H1 (cell line): ENCODE results near the gene DOK6. TPM values are rescaled to one million over a fixed set of nuclear protein-coding genes. Genes with fewer than 3 reads are reported as not detected.

Experiments used
- CTCF ChIA-PET: fragments of 300-600 bp; sonication (Branson Sonifier 250); formaldehyde crosslinking; loops from one replicate; lab custom pipeline; 2021; ENCODE audit not compliant: partially characterized antibody; lab: Charles Lee
- POLR2A ChIA-PET: fragments of 300-600 bp; sonication (Branson Sonifier 250); formaldehyde crosslinking; loops from one replicate; lab custom pipeline; 2021; ENCODE audit warnings: inconsistent platforms; ENCODE audit not compliant: partially characterized antibody; lab: Charles Lee
- DNase-seq, 2 experiments: peaks; one replicate each; pipeline versions ENCODE4 v3.0.0 to v3.0.0-alpha.2; 2010 to 2022; ENCODE audit warnings: low spot score in 2 of 2, low read depth in 1 of 2, mixed read lengths in 1 of 2
- FAIRE-seq: peaks from 2 replicates; lab custom pipeline; 2011; peaks lifted over from hg19 to GRCh38; lab: Jason Lieb, UNC
- H2AFZ ChIP-seq: 2 replicates; pipeline ENCODE4 v1.8.1; 2012; ENCODE audit warnings: low read length, inconsistent platforms
- H2AK5ac ChIP-seq: 2 replicates; pipeline ENCODE4 v1.6.1; 2013; ENCODE audit warnings: low read depth, low read length
- H2BK120ac ChIP-seq: replicated peaks from 2 replicates; pipeline ENCODE3; 2013; ENCODE audit warnings: low read depth, low read length, inconsistent platforms
- H2BK12ac ChIP-seq: 2 replicates; pipeline ENCODE4 v1.6.1; 2013; ENCODE audit warnings: low read depth, low read length
- H2BK15ac ChIP-seq: 2 replicates; pipeline ENCODE4 v1.6.1; 2013; ENCODE audit warnings: low read length
- H2BK20ac ChIP-seq: 2 replicates; pipeline ENCODE4 v1.6.1; 2013; ENCODE audit warnings: low read length
- H2BK5ac ChIP-seq: 2 replicates; pipeline ENCODE4 v1.6.1; 2013; ENCODE audit warnings: low read depth, low read length
- H3K14ac ChIP-seq: 2 replicates; pipeline ENCODE4 v1.6.1; 2013; ENCODE audit warnings: inconsistent platforms; ENCODE audit not compliant: insufficient read length
- H3K18ac ChIP-seq: 2 replicates; pipeline ENCODE4 v1.6.1; 2013; ENCODE audit warnings: low read length; ENCODE audit errors: extremely low read depth
- H3K23ac ChIP-seq: 2 replicates; pipeline ENCODE4 v1.6.1; 2013; ENCODE audit warnings: inconsistent platforms; ENCODE audit not compliant: insufficient read length
- H3K23me2 ChIP-seq: 2 replicates; pipeline ENCODE4 v1.6.1; 2013; ENCODE audit warnings: low read depth, low read length
- H3K27ac ChIP-seq: 2 replicates; pipeline ENCODE4 v1.6.1; 2011; ENCODE audit warnings: low read depth, low read length, inconsistent platforms
- H3K27me3 ChIP-seq, 4 experiments: replicated peaks in 1 of 4; 1 replicate in 1 of 4; 2 replicates in 3 of 4; pipeline versions ENCODE4 v1.6.1 to v1.8.1; 2011 to 2013; ENCODE audit warnings: low read length in 3 of 4, mild to moderate bottlenecking in 3 of 4, inconsistent platforms in 2 of 4, mixed read lengths in 2 of 4, moderate library complexity in 1 of 4; ENCODE audit not compliant: control insufficient read depth in 3 of 4, insufficient read depth in 3 of 4; ENCODE audit errors: extremely low read depth in 1 of 4
- H3K36me3 ChIP-seq, 4 experiments: 2 replicates each; pipeline versions ENCODE4 v1.6.1 to v1.8.1; 2011 to 2013; ENCODE audit warnings: mild to moderate bottlenecking in 4 of 4, low read length in 3 of 4, moderate library complexity in 2 of 4, control low read depth in 1 of 4, inconsistent platforms in 1 of 4; ENCODE audit not compliant: insufficient read depth in 4 of 4, control insufficient read depth in 2 of 4
- H3K4ac ChIP-seq: replicated peaks from 2 replicates; pipeline ENCODE3; 2013; ENCODE audit warnings: low read length, low read depth, mixed read lengths, inconsistent platforms; ENCODE audit not compliant: insufficient read length
- H3K4me1 ChIP-seq, 4 experiments: replicated peaks in 1 of 4; 1 replicate in 1 of 4; 2 replicates in 3 of 4; pipeline versions ENCODE4 v1.6.1 to v1.8.1; 2011 to 2013; ENCODE audit warnings: low read length in 3 of 4, inconsistent platforms in 2 of 4, mixed read lengths in 1 of 4; ENCODE audit not compliant: insufficient read depth in 4 of 4, control insufficient read depth in 3 of 4
- H3K4me2 ChIP-seq, 2 experiments: 2 replicates each; pipeline versions ENCODE4 v1.6.1 to v1.8.1; 2011 to 2013; ENCODE audit warnings: low read depth in 2 of 2, low read length in 2 of 2, control low read depth in 1 of 2, inconsistent platforms in 1 of 2, mild to moderate bottlenecking in 1 of 2; ENCODE audit not compliant: insufficient read depth in 1 of 2
- H3K4me3 ChIP-seq, 4 experiments: fragments of 200-600, 300-600 bp in 1 of 4; sonication (generic), shearing (Covaris generic), sonication (Bioruptor Twin) in 1 of 4; 2 replicates each; pipeline versions ENCODE4 v1.5.1 to v1.8.1; 2011 to 2016; ENCODE audit warnings: low read length in 4 of 4, low read depth in 3 of 4, control low read depth in 2 of 4, inconsistent platforms in 2 of 4, mild to moderate bottlenecking in 2 of 4, mixed read lengths in 1 of 4, moderate library complexity in 1 of 4; ENCODE audit not compliant: insufficient read depth in 2 of 4; ENCODE audit errors: extremely low read depth in 1 of 4
- H3K56ac ChIP-seq: replicated peaks from 2 replicates; pipeline ENCODE3; 2013; ENCODE audit warnings: low read depth, mild to moderate bottlenecking, mixed read lengths, low read length, inconsistent platforms; ENCODE audit not compliant: insufficient read length
- H3K79me1 ChIP-seq: 2 replicates; pipeline ENCODE4 v1.6.1; 2013; ENCODE audit warnings: low read depth, low read length, control low read depth
- H3K79me2 ChIP-seq, 2 experiments: 2 replicates each; pipeline versions ENCODE4 v1.6.1 to v1.8.1; 2012 to 2013; ENCODE audit warnings: low read length in 2 of 2, mild to moderate bottlenecking in 2 of 2, inconsistent platforms in 1 of 2; ENCODE audit not compliant: insufficient read depth in 2 of 2, control insufficient read depth in 1 of 2
- H3K9ac ChIP-seq, 4 experiments: replicated peaks in 1 of 4; 1 replicate in 1 of 4; 2 replicates in 3 of 4; pipeline versions ENCODE4 v1.6.1 to v1.8.1; 2011 to 2013; ENCODE audit warnings: low read depth in 3 of 4, low read length in 3 of 4, control low read depth in 2 of 4, mild to moderate bottlenecking in 2 of 4, moderate library complexity in 2 of 4, inconsistent platforms in 1 of 4; ENCODE audit errors: extremely low read depth in 1 of 4
- H3K9me3 ChIP-seq, 2 experiments: 2 replicates each; pipeline versions ENCODE4 v1.6.1 to v1.8.1; 2012 to 2013; ENCODE audit warnings: mild to moderate bottlenecking in 2 of 2, moderate library complexity in 2 of 2, control low read depth in 1 of 2, inconsistent platforms in 1 of 2, low read depth in 1 of 2, low read length in 1 of 2, mixed read lengths in 1 of 2; ENCODE audit not compliant: insufficient read depth in 2 of 2
- H4K20me1 ChIP-seq, 2 experiments: replicated peaks in 1 of 2; 2 replicates each; pipeline versions ENCODE3 to v1.8.1; 2011 to 2013; ENCODE audit warnings: inconsistent platforms in 2 of 2, low read length in 2 of 2, mild to moderate bottlenecking in 1 of 2; ENCODE audit not compliant: insufficient read depth in 2 of 2, control insufficient read depth in 1 of 2
- H4K5ac ChIP-seq: 2 replicates; pipeline ENCODE4 v1.6.1; 2013; ENCODE audit warnings: low read length, low read depth, mixed read lengths, inconsistent platforms; ENCODE audit not compliant: insufficient read length
- H4K8ac ChIP-seq: 2 replicates; pipeline ENCODE4 v1.8.0; 2013; ENCODE audit warnings: mild to moderate bottlenecking, moderate library complexity, low read length, inconsistent platforms; ENCODE audit not compliant: insufficient read depth; ENCODE audit errors: extremely low read depth
- H4K91ac ChIP-seq: replicated peaks from 2 replicates; pipeline ENCODE3; 2013; ENCODE audit warnings: low read length, mixed read lengths, inconsistent platforms; ENCODE audit not compliant: insufficient read length
- CBX8 ChIP-seq: fragments of 300-800, 300-1000 bp; sonication (generic); IDR thresholded peaks from 2 replicates; pipeline ENCODE4 v1.7.1; 2016; ENCODE audit warnings: low read depth, low read length, borderline replicate concordance
- CHD1 ChIP-seq: IDR thresholded peaks from 2 replicates; pipeline ENCODE4 v1.6.1; 2012; ENCODE audit warnings: low read depth, low read length, improper control_type of control experiment
- HDAC2 ChIP-seq, 2 experiments: fragments of 300-600 bp in 1 of 2; sonication (generic) in 1 of 2; IDR thresholded peaks; 2 replicates each; pipeline ENCODE4 v1.6.1; 2011 to 2012; ENCODE audit warnings: low read depth in 2 of 2, low read length in 2 of 2, mild to moderate bottlenecking in 2 of 2, moderate library complexity in 2 of 2, borderline replicate concordance in 1 of 2, inconsistent platforms in 1 of 2
- SIN3A ChIP-seq, 2 experiments: IDR thresholded peaks in 1 of 2; conservative IDR thresholded peaks in 1 of 2; 2 replicates each; pipeline ENCODE4 v1.6.1; 2011 to 2012; ENCODE audit warnings: low read length in 2 of 2, improper control_type of control experiment in 1 of 2, low read depth in 1 of 2, mild to moderate bottlenecking in 1 of 2
- ZNF274 ChIP-seq: IDR thresholded peaks from 2 replicates; pipeline ENCODE4 v1.7.0; 2012; ENCODE audit warnings: low read length, borderline replicate concordance; ENCODE audit errors: extremely low read depth
- polyA plus RNA-seq, 7 experiments: library from polyadenylated mRNA; depleted of rRNA in 3 of 7; stranded (reverse) in 5 of 7; unstranded in 2 of 7; fragments of >200 nt in 5 of 7; fragments of 200-250 nt in 2 of 7; gene quantifications; 1 replicate in 5 of 7; 2 replicates in 1 of 7; 4 replicates in 1 of 7; pipeline versions ENCODE4 v1.2.1 to v1.2.3, GENCODE V29; 2011 to 2013; ENCODE audit warnings: missing spikeins in 2 of 7, mixed read lengths in 2 of 7
- total RNA-seq: library from RNA; stranded (reverse); fragmentation: NEBNext Ultra II Directional; extraction: Animal tissue kit (Norgen Biotek cat#: 25700); gene quantifications from 2 replicates; pipeline ENCODE4 v1.2.1, GENCODE V29; 2021
- TF ChIP-seq, protein P1 (sequence below): IDR thresholded peaks from 2 replicates; pipeline ENCODE4 v1.6.1; 2011; ENCODE audit warnings: low read length, improper control_type of control experiment
- TF ChIP-seq, protein P2 (sequence below): IDR thresholded peaks from 2 replicates; pipeline ENCODE4 v1.6.1; 2011; ENCODE audit warnings: low read depth, mild to moderate bottlenecking, low read length; ENCODE audit not compliant: insufficient read depth
- TF ChIP-seq, protein P3 (sequence below): IDR thresholded peaks from 2 replicates; pipeline ENCODE4 v1.6.1; 2012; ENCODE audit warnings: inconsistent platforms
- TF ChIP-seq, protein P4 (sequence below): IDR thresholded peaks from 2 replicates; pipeline ENCODE4 v1.6.1; 2012; ENCODE audit warnings: low read length, inconsistent platforms

DOK6 gene
- total and polyA plus RNA-seq, 2 of the 8 experiments (the other 6 are each of a cell fraction or from before 2014, with no cell fraction given) = 0.33 to 0.50 TPM

DNA sequence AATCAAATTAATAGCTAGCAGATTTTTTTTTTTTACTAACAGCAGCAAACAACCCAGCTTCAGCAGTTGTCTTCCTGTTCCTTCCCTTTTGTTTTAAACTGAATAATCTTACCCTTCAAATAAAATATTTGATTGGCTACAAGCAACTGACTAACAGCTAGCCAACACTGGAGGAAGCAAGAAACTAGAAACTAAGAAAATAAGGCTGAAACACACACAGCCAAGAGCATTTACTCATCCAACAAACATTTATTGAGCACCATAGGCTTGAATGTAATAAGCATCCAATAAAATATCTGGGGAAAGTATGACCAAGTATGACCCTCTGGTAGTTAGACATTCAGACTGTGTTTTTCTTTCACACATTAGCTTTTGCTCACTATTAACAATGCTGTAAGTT lies 357.8 kb downstream of the DOK6 start:
- Histone ChIP-seq H3K4me2 (peak overlapping the region in 1 of 2 experiments; percentile 67; a peak in 2 of 4 replicates), H4K5ac (peak overlapping the region; percentile 30), H3K79me1 (no peaks in the 10 kb centered on the region), H3K18ac (no peak overlapping the region), H3K36me3 (no peaks in the 10 kb centered on the region), H3K23me2 (no peaks in the 10 kb centered on the region), H2BK12ac (no peak overlapping the region), H4K91ac (no peak overlapping the region), H3K9me3 (no peaks in the 10 kb centered on the region), H2BK20ac (no peak overlapping the region), H3K4me3 (no peak overlapping the region), H2AFZ (no peak overlapping the region), H2BK5ac (no peak overlapping the region), H3K9ac (no peak overlapping the region; a peak in 1 of 7 replicates), H3K4me1 (peaks cover 0 to 17% (median 2%) of the 10 kb centered on the region in 4 experiments; a peak in 4 of 7 replicates), H4K8ac (no peak overlapping the region), H4K20me1 (no peaks in the 10 kb centered on the region), H3K79me2 (no peaks in the 10 kb centered on the region), H2BK120ac (peak overlapping the region; percentile 60), H3K4ac (no peak overlapping the region), H3K27me3 (no peaks in the 10 kb centered on the region), H3K14ac (no peak overlapping the region), H3K27ac (no peak overlapping the region), H3K56ac (no peak overlapping the region), H2BK15ac (no peak overlapping the region), H2AK5ac (no peak overlapping the region), H3K23ac (no peak overlapping the region)
- FAIRE-seq = no peak
- CTCF ChIA-PET = interaction anchor here (0.6 to 1.4 kb wide), 6 partner anchors 9 to 144 kb away, joined by 3 to 4 read pairs (median 3); no protein-coding TSS in a partner anchor
- POLR2A ChIA-PET = no interaction called here
- DNase-seq = no peak
- no peak for TF ChIP-seq HDAC2 (IDR thresholded peaks at IDR 0.05; ENCODE audit: borderline replicate concordance in 1 of 2, low read depth in 2 of 2, low read length in 2 of 2)
- no peak for TF ChIP-seq CHD1
- TF ChIP-seq, protein P1, sequence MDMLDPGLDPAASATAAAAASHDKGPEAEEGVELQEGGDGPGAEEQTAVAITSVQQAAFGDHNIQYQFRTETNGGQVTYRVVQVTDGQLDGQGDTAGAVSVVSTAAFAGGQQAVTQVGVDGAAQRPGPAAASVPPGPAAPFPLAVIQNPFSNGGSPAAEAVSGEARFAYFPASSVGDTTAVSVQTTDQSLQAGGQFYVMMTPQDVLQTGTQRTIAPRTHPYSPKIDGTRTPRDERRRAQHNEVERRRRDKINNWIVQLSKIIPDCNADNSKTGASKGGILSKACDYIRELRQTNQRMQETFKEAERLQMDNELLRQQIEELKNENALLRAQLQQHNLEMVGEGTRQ = no peak
- TF ChIP-seq SIN3A (conservative IDR thresholded peaks at IDR 0.05 in 1 of 2, IDR thresholded peaks at IDR 0.05 in 1 of 2; ENCODE audit: low read depth in 1 of 2, low read length in 2 of 2) = no peak
- TF ChIP-seq, protein P2, sequence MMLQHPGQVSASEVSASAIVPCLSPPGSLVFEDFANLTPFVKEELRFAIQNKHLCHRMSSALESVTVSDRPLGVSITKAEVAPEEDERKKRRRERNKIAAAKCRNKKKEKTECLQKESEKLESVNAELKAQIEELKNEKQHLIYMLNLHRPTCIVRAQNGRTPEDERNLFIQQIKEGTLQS = no peak
- TF ChIP-seq, protein P3, sequence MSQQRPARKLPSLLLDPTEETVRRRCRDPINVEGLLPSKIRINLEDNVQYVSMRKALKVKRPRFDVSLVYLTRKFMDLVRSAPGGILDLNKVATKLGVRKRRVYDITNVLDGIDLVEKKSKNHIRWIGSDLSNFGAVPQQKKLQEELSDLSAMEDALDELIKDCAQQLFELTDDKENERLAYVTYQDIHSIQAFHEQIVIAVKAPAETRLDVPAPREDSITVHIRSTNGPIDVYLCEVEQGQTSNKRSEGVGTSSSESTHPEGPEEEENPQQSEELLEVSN = no peak
- TF ChIP-seq CBX8 = no peak
- TF ChIP-seq, protein P4, sequence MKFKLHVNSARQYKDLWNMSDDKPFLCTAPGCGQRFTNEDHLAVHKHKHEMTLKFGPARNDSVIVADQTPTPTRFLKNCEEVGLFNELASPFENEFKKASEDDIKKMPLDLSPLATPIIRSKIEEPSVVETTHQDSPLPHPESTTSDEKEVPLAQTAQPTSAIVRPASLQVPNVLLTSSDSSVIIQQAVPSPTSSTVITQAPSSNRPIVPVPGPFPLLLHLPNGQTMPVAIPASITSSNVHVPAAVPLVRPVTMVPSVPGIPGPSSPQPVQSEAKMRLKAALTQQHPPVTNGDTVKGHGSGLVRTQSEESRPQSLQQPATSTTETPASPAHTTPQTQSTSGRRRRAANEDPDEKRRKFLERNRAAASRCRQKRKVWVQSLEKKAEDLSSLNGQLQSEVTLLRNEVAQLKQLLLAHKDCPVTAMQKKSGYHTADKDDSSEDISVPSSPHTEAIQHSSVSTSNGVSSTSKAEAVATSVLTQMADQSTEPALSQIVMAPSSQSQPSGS = no peak
- no peak for TF ChIP-seq ZNF274
